KMS-11 (cell line): ENCODE measurements around the gene B4GALT1.

Experiments
- H2AFZ ChIP-seq: fragments of 200-600 bp; sonication (generic); 2 replicates; pipeline ENCODE4 v1.6.1; 2016; ENCODE audit warnings: antibody characterized with exemption, mixed run types, low read depth
- H3K27ac ChIP-seq: fragments of 200-600 bp; sonication (generic); 2 replicates; pipeline ENCODE4 v1.6.1; 2016; ENCODE audit warnings: mild to moderate bottlenecking, mixed run types
- H3K27me3 ChIP-seq: fragments of 200-600 bp; sonication (generic); 2 replicates; pipeline ENCODE4 v1.6.1; 2017; ENCODE audit warnings: mild to moderate bottlenecking, low read depth, mixed run types, moderate library complexity; ENCODE audit not compliant: insufficient read depth
- H3K36me3 ChIP-seq: fragments of 200-600 bp; sonication (generic); 2 replicates; pipeline ENCODE4 v1.6.1; 2017; ENCODE audit warnings: mild to moderate bottlenecking, mixed run types; ENCODE audit not compliant: insufficient read depth
- H3K4me1 ChIP-seq: fragments of 200-600 bp; sonication (generic); 2 replicates; pipeline ENCODE4 v1.6.1; 2016; ENCODE audit warnings: mild to moderate bottlenecking, low read depth, mixed run types; ENCODE audit not compliant: poor library complexity, severe bottlenecking
- H3K4me2 ChIP-seq: fragments of 200-600 bp; sonication (generic); 2 replicates; pipeline ENCODE4 v1.7.0; 2016; ENCODE audit warnings: mild to moderate bottlenecking, mixed run types
- H3K4me3 ChIP-seq: fragments of 200-600 bp; sonication (generic); IDR thresholded peaks from 2 replicates; pipeline ENCODE4 v1.6.1; 2017; ENCODE audit warnings: low read depth, low read length, mixed read lengths; ENCODE audit not compliant: insufficient read depth
- H3K79me2 ChIP-seq: fragments of 200-600 bp; sonication (generic); 2 replicates; pipeline ENCODE4 v1.6.1; 2016; ENCODE audit warnings: low read depth, mixed run types; ENCODE audit not compliant: insufficient read depth
- H3K9ac ChIP-seq: fragments of 200-600 bp; sonication (generic); 2 replicates; pipeline ENCODE4 v1.6.1; 2016; ENCODE audit warnings: mild to moderate bottlenecking, mixed run types
- H4K20me1 ChIP-seq: fragments of 200-600 bp; sonication (generic); 2 replicates; pipeline ENCODE4 v1.6.1; 2016; ENCODE audit warnings: mild to moderate bottlenecking, mixed run types; ENCODE audit not compliant: insufficient read depth
- CTCF ChIP-seq: fragments of 200-600 bp; sonication (generic); conservative IDR thresholded peaks from 2 replicates; pipeline ENCODE4 v1.6.1; 2017; ENCODE audit warnings: low read depth, mild to moderate bottlenecking, antibody characterized with exemption, low read length, moderate library complexity, mixed read lengths

Gene B4GALT1

DNA sequence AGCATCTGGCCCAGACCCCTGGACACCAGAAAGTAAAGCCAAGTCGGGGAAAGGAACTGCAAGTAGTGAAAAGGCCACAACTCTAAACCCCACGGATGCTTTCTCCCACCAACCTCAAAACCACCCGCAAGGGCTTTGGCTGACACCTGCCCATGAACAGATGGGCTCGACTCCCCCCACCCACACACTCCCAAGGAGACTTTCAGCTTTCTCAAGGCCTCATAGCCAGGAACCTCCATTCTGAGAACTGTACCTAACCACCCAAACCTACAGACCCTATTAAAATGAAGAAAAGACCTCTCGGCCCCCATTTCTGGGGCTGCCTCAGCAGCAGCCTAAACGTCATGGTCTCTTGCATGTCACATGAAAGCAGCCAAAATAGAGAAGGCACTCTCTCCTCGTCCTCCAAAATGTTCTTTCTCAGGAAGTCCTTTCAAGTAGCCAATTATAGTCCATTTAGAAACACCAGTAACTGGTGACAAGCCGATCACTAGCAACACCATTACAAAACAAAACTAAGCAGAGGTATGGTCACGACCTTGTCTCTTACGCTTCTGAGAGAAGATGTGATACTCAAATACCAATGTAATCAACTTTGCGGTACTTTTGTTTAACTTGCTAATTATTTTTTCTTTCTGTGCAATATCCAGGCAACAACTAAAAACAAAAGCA is 2.9 kb downstream of the B4GALT1 start:
- H3K4me2 ChIP-seq: peak overlapping the region; percentile 54; the same call in 1 of the 2 replicates
- peaks cover 60% of the 10 kb centered on the region for H3K4me1 ChIP-seq
- H3K36me3 ChIP-seq: no peaks in the 10 kb centered on the region
- TF ChIP-seq CTCF: no peak
- H2AFZ ChIP-seq: no peak overlapping the region
- no peaks in the 10 kb centered on the region for H4K20me1 ChIP-seq
- no peaks in the 10 kb centered on the region for H3K27me3 ChIP-seq
- H3K4me3 ChIP-seq: no peak overlapping the region
- no peak overlapping the region for H3K27ac ChIP-seq
- H3K9ac ChIP-seq: no peak overlapping the region
- H3K79me2 ChIP-seq: peaks cover 46% of the 10 kb centered on the region

DNA sequence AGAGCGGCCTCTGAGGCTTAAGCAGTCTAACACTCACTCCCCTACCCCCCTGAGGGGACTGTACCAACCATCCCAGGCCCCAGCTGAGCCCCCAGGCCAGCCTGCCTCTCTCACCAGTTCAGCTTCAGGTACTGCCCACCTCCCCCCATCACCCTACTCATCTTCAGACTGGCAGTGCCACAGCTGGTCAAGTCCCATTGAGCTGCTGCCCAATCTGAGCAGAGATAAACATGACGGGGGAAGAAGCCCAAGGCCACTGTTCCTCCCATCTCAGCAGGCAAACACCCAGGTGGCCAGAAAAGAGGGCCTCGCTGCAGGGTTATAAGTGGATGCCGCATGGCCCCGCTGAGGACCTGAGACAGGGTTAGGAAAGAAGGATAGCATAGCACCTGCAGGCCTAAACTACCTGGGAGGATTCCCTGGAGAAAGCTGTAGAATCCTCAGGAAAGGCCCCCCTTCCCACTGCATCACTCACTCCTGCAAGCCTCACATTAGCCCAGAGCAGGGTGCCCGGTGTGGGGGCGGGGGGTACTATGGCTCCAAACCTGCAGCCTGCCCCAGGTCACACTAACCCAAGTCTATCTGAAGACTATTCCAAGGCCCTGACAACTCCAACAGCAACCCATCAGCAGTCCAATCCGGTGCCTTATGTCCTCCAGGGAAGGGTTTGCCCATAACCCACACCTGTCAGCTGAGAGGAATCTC is 3.6 kb downstream of the B4GALT1 start:
- no peak overlapping the region for H3K27ac ChIP-seq
- no peak for TF ChIP-seq CTCF
- no peaks in the 10 kb centered on the region for H3K36me3 ChIP-seq
- no peak overlapping the region for H2AFZ ChIP-seq
- H3K4me1 ChIP-seq: peaks cover 63% of the 10 kb centered on the region
- H3K4me3 ChIP-seq: no peak overlapping the region
- no peak overlapping the region for H3K9ac ChIP-seq
- H3K79me2 ChIP-seq: peaks cover 51% of the 10 kb centered on the region
- H3K27me3 ChIP-seq: no peaks in the 10 kb centered on the region
- H3K4me2 ChIP-seq: no peak overlapping the region
- H4K20me1 ChIP-seq: no peaks in the 10 kb centered on the region

- Histone ChIP-seq H3K4me1 (peaks cover 63% of the 10 kb centered on the region), H3K9ac (no peak overlapping the region)
These were observed 4.3 kb downstream of the B4GALT1 start for GRCh38 chr9:33162721-33163311.

DNA sequence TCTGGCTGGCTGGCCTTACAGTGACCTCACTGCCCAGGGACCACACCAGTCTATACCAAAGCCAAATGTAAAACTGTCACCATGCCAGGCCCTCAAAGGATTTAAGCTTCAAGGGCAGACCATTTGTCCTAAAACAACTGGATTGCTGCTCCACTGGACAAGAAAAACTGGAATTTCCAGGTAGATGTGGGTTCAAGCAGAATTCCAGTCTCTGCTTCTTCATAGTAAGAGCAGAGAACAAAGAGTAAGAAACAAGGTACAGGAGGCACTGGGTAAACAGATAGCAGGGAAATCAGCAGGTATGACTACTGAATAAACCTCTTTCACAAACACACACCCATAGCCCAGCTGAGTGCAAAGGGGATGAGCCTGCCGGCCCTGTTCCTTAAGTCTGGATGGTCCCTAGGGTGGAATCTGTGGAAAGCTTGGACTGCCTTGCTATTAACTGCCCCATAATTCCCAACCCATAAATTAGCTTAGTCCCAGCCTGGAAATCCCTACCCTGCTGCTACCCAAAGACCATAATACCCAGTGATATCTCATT is 5.5 kb downstream of the B4GALT1 start:
- Histone ChIP-seq H3K4me2 (no peak overlapping the region), H3K79me2 (peaks cover 58% of the 10 kb centered on the region), H3K36me3 (no peaks in the 10 kb centered on the region), H4K20me1 (no peaks in the 10 kb centered on the region), H3K4me1 (peaks cover 63% of the 10 kb centered on the region), H3K4me3 (no peak overlapping the region), H3K27me3 (no peaks in the 10 kb centered on the region), H2AFZ (no peak overlapping the region), H3K27ac (no peak overlapping the region), H3K9ac (no peak overlapping the region)
- TF ChIP-seq CTCF: no peak

More at GRCh38 chr9:33162721-33163311, 4.3 kb downstream of the B4GALT1 start:
- no peak overlapping the region for H3K27ac ChIP-seq
- H3K4me3 ChIP-seq: no peak overlapping the region
- H4K20me1 ChIP-seq: no peaks in the 10 kb centered on the region
- no peak overlapping the region for H2AFZ ChIP-seq
- H3K4me2 ChIP-seq: no peak overlapping the region
- H3K79me2 ChIP-seq: peaks cover 56% of the 10 kb centered on the region
- no peaks in the 10 kb centered on the region for H3K27me3 ChIP-seq
- no peaks in the 10 kb centered on the region for H3K36me3 ChIP-seq
- no peak for TF ChIP-seq CTCF
